GM12892 (cell line): Measurements from ENCODE around the gene CRYBG1.

Source experiments
- POLR2A ChIP-seq: IDR thresholded peaks from 2 replicates; pipeline ENCODE4 v1.6.1; 2011; ENCODE audit warnings: low read depth, low read length, control low read depth
- TAF1 ChIP-seq: IDR thresholded peaks from 2 replicates; pipeline ENCODE4 v1.6.1; 2011; ENCODE audit warnings: low read depth, mild to moderate bottlenecking, control low read depth, low read length, borderline replicate concordance

DNA sequence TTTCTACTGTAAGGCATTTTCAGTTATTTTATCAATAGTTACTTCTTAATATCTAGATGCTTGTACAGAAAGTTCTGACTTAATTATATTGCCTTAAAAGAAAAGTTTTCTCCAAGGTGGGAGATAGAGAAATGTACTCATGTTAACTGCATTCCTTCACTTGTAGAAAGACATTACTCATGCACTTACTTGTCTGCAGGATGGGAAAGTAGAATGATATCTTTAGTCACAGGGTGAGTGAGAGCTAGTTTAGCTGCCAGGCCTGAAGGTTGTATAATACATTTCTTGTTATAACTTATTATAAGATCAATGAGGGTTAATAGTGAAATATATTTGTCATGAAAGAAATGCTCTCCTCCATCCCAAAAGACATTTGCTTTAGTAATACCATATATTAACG, 92.1 kb downstream of the CRYBG1 start:
- TF ChIP-seq POLR2A (no peak), TAF1 (no peak)
